CD4-positive, alpha-beta T cell (primary cell): ENCODE data around the gene WDR64. TPM values are rescaled to one million over a fixed set of nuclear protein-coding genes. Genes with fewer than 3 reads are reported as not detected.
A peak's percentile ranks its signal among the peaks of the same experiment; 100 is the strongest.

ENCODE experiments used
- ATAC-seq: fragments of 200-7000 bp; cut with Tn5 transposase; one replicate; pipeline ENCODE4 v1.10.0; 2022; ENCODE audit warnings: mild to moderate bottlenecking; ENCODE audit not compliant: poor library complexity
- CTCF ChIA-PET: fragments of 350-600 bp; sonication (Branson Sonifier 250); formaldehyde crosslinking; loops from one replicate; lab custom pipeline; 2021; ENCODE audit warnings: antibody characterized with exemption, inconsistent platforms; lab: Charles Lee
- POLR2A ChIA-PET: fragments of 350-600 bp; sonication (Branson Sonifier 250); formaldehyde crosslinking; loops from one replicate; lab custom pipeline; 2021; ENCODE audit warnings: antibody characterized with exemption, inconsistent platforms; lab: Charles Lee
- DNase-seq, 14 experiments: peaks; one replicate each; pipeline ENCODE4 v3.0.0-alpha.2; 2013 to 2020; ENCODE audit warnings: mixed read lengths in 2 of 14
- H3K27ac ChIP-seq, 2 donors: one replicate each; pipeline versions ENCODE4 v1.5.1 to v1.7.0; 2013; ENCODE audit warnings: low read length in 2 of 2, low read depth in 1 of 2, mild to moderate bottlenecking in 1 of 2
- H3K27me3 ChIP-seq, 2 experiments: 1 replicate in 1 of 2; 2 replicates in 1 of 2; pipeline versions ENCODE4 v1.6.1 to v1.7.0; 2013; ENCODE audit warnings: low read length in 2 of 2, control low read depth in 1 of 2, mild to moderate bottlenecking in 1 of 2, moderate library complexity in 1 of 2; ENCODE audit not compliant: insufficient read depth in 2 of 2, control insufficient read depth in 1 of 2
- H3K36me3 ChIP-seq: one replicate; pipeline ENCODE4 v1.6.1; 2013; ENCODE audit warnings: low read length, control low read depth; ENCODE audit not compliant: insufficient read depth
- H3K4me1 ChIP-seq: one replicate; pipeline ENCODE4 v1.6.1; 2013; ENCODE audit warnings: low read length, control low read depth; ENCODE audit not compliant: insufficient read depth
- H3K4me3 ChIP-seq: one replicate; pipeline ENCODE4 v1.5.1; 2013; ENCODE audit warnings: mild to moderate bottlenecking, low read length, moderate library complexity
- H3K9me3 ChIP-seq, 2 experiments: 1 replicate in 1 of 2; 2 replicates in 1 of 2; pipeline versions ENCODE4 v1.6.1 to v1.7.0; 2013; ENCODE audit warnings: low read length in 2 of 2, mild to moderate bottlenecking in 2 of 2, control low read depth in 1 of 2, moderate library complexity in 1 of 2; ENCODE audit not compliant: control insufficient read depth in 1 of 2, insufficient read depth in 1 of 2
- H3K27ac Mint-ChIP-seq: one replicate; pipeline ENCODE4 v1.8.0; 2020; ENCODE audit warnings: mixed read lengths
- H3K27me3 Mint-ChIP-seq: one replicate; pipeline ENCODE4 v1.8.0; 2021; ENCODE audit warnings: mixed read lengths
- H3K36me3 Mint-ChIP-seq: one replicate; pipeline ENCODE4 v1.8.0; 2021; ENCODE audit warnings: low read depth, mixed read lengths
- H3K4me1 Mint-ChIP-seq: one replicate; pipeline ENCODE4 v1.8.0; 2021; ENCODE audit warnings: low read depth, mixed read lengths
- H3K4me3 Mint-ChIP-seq: one replicate; pipeline ENCODE4 v1.8.0; 2020; ENCODE audit warnings: mild to moderate bottlenecking, mixed read lengths
- H3K9me3 Mint-ChIP-seq: one replicate; pipeline ENCODE4 v1.8.0; 2020; ENCODE audit warnings: mixed read lengths
- CTCF ChIP-seq: fragments of 200-600 bp; IDR thresholded peaks from one replicate; pipeline ENCODE4 v1.8.0; 2022; ENCODE audit warnings: antibody characterized with exemption, mild to moderate bottlenecking
- intact Hi-C, 2 experiments: fragments of 100-400 bp; cut with DNase I in 1 of 2; cut with micrococcal nuclease in 1 of 2; formaldehyde crosslinking; loops; one replicate each; pipeline versions ENCODE4 v1.15.1 to v1.9.0; 2023 to 2025; cut with DNase I, micrococcal nuclease
- total RNA-seq, 174 experiments: library from RNA in 2 of 174; stranded (reverse) in 2 of 174; gene quantifications; one replicate each; pipeline ENCODE4 v1.2.3 and lab custom pipeline; 2021 to 2026

WDR64 gene
- total RNA-seq, 2 experiments from 2014 or later, result 0.67 TPM; not detected in 1

GRCh38 chr1:241675983-241676382, 23.9 kb downstream of the WDR64 start:
- no peak for ATAC-seq
- Mint-ChIP-seq H3K36me3 (no peaks in the 10 kb centered on the region), H3K9me3 (no peaks in the 10 kb centered on the region), H3K4me3 (no peak overlapping the region), H3K27me3 (no peaks in the 10 kb centered on the region), H3K27ac (peak overlapping the region; percentile 96), H3K4me1 (peaks cover 23% of the 10 kb centered on the region)
- Histone ChIP-seq H3K9me3 (no peaks in the 10 kb centered on the region), H3K36me3 (no peaks in the 10 kb centered on the region), H3K27ac (no peak overlapping the region), H3K27me3 (no peaks in the 10 kb centered on the region), H3K4me1 (peaks cover 10% of the 10 kb centered on the region), H3K4me3 (no peak overlapping the region)
- DNase-seq, result peak in 3 of 14 experiments; percentile 1 to 22 (median 5)
- CTCF ChIA-PET, result interaction anchor here (0.6 kb wide), 1 partner anchor 40 kb away, joined by 3 read pairs; no protein-coding TSS in a partner anchor
- POLR2A ChIA-PET, result interaction anchor here (1.1 to 1.3 kb wide), 3 partner anchors 10 to 42 kb away, joined by 3 to 5 read pairs (median 3); no protein-coding TSS in a partner anchor
- intact Hi-C loops, result loop anchor here (2.0 to 5.0 kb wide), 3 partner anchors 33 to 49 kb away; partner anchors contain the start of genes CHML (in 1 of the 2) and OPN3 (in 1 of the 2)
- no peak for TF ChIP-seq CTCF

- peaks cover 10% of the 10 kb centered on the region for H3K4me1 ChIP-seq
- intact Hi-C loops, result loop anchor here in 1 of 2 experiments (5.0 kb wide), 2 partner anchors 35 to 50 kb away; partner anchors contain the start of genes CHML and OPN3
- H3K4me3 ChIP-seq, result peak overlapping the region; percentile 41
- ATAC-seq, result peak; percentile 96
- Mint-ChIP-seq H3K36me3 (no peaks in the 10 kb centered on the region), H3K4me1 (peaks cover 23% of the 10 kb centered on the region), H3K27me3 (no peaks in the 10 kb centered on the region), H3K27ac (peak overlapping the region; percentile 96), H3K4me3 (peak overlapping the region; percentile 78), H3K9me3 (no peaks in the 10 kb centered on the region)
- peak in 7 of 14 experiments; percentile 5 to 79 (median 32) for DNase-seq
- H3K27ac ChIP-seq, result peak overlapping the region; percentile 46 to 72
- H3K9me3 ChIP-seq, result no peaks in the 10 kb centered on the region
- no peak for TF ChIP-seq CTCF
- no peaks in the 10 kb centered on the region for H3K36me3 ChIP-seq
- ChIA-PET POLR2A (interaction anchor here (0.9 to 1.4 kb wide), 9 partner anchors 9 to 170 kb away, joined by 3 to 16 read pairs (median 3); partner anchors contain the start of genes CHML and OPN3), CTCF (interaction anchor here (0.9 to 1.2 kb wide), 2 partner anchors 37 to 47 kb away, joined by 3 to 6 read pairs; partner anchors contain the start of genes CHML and OPN3)
- H3K27me3 ChIP-seq, result no peaks in the 10 kb centered on the region
Measured at GRCh38 chr1:241677201-241677600, 25.1 kb downstream of the WDR64 start.

- ATAC-seq, result no peak
- no peak overlapping the region for H3K27ac Mint-ChIP-seq
- intact Hi-C loops, result loop anchor here in 1 of 2 experiments (5.0 kb wide), 2 partner anchors 36 to 51 kb away; partner anchors contain the start of genes CHML and OPN3
Measured at GRCh38 chr1:241678536-241678935, 26.5 kb downstream of the WDR64 start.

More at GRCh38 chr1:241678536-241678935, 26.5 kb downstream of the WDR64 start:
- H3K4me1 ChIP-seq, result peaks cover 10% of the 10 kb centered on the region
- no peaks in the 10 kb centered on the region for H3K9me3 ChIP-seq
- no peaks in the 10 kb centered on the region for H3K27me3 ChIP-seq
- Mint-ChIP-seq H3K27me3 (no peaks in the 10 kb centered on the region), H3K4me3 (no peak overlapping the region), H3K4me1 (peaks cover 23% of the 10 kb centered on the region), H3K9me3 (no peaks in the 10 kb centered on the region), H3K36me3 (no peaks in the 10 kb centered on the region)
- no peaks in the 10 kb centered on the region for H3K36me3 ChIP-seq
- CTCF ChIA-PET, result interaction anchor here (0.6 to 1.3 kb wide), 3 partner anchors 24 to 131 kb away, joined by 4 to 5 read pairs (median 4); no protein-coding TSS in a partner anchor
- no peak for DNase-seq
- no peak overlapping the region for H3K27ac ChIP-seq
- no peak for TF ChIP-seq CTCF
- H3K4me3 ChIP-seq, result no peak overlapping the region
- POLR2A ChIA-PET, result interaction anchor here (0.6 kb wide), 1 partner anchor 15 kb away, joined by 3 read pairs; no protein-coding TSS in a partner anchor
